ENCODE data around the gene CTSW.

Gene CTSW

GRCh38 chr11:65906602-65907001 lies 27.0 kb downstream of the CTSW start:
- DNase-seq, result no peak

GRCh38 chr11:65907878-65908277 lies 28.2 kb downstream of the CTSW start:
- DNase-seq, result no peak

- DNase-seq, result peak; percentile 37
Measured at GRCh38 chr11:65911682-65912568, 32.3 kb downstream of the CTSW start.

GRCh38 chr11:65912845-65913244 lies 33.2 kb downstream of the CTSW start:
- DNase-seq, result no peak

GRCh38 chr11:65915101-65915820 lies 35.6 kb downstream of the CTSW start:
- no peak for DNase-seq

GRCh38 chr11:65915821-65916251 lies 36.2 kb downstream of the CTSW start:
- peak; percentile 58 for DNase-seq

- no peak for DNase-seq
Measured at GRCh38 chr11:65916391-65916790, 36.8 kb downstream of the CTSW start.

GRCh38 chr11:65917077-65917433 lies 37.4 kb downstream of the CTSW start:
- no peak for DNase-seq

DNA sequence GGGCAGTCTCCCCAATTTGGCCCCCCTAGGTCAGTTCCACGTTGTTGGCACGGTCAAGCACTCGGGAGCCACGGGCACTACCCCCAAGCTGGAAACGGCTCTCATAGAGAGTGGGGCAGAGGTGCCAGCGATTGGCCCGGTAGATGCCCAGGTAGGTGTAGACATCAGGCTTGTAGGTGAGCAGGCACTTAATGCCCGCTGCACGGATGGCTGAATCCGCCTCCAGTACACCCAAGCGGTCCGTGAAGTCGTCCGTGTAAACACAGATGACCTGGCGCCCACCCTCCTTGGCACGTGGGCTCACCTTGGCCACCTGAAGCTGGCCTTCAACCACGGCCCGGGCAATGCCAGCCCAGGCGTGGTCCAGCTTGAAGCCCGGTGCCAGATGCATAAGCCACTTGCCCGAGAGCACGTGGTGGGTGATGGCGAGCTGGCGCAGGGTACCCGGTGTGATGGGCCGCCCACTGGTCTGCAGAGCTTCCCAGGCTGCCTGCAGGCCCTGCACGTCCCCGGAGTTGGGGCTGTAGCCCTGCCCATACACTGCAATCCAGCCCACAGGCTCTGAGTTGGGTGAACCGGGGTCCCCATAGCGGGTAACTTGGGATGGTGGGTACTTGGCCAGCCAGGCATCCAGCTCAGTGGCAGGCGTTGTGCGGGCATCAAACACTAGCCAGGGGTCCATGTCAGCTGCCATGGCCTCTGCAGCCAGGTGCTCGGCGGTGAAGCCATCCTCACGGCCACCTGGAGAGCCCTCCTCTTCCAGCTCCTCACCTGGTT lies 38.0 kb downstream of the CTSW start:
- no peak for DNase-seq

GRCh38 chr11:65918211-65919140 lies 38.8 kb downstream of the CTSW start, which contains the start of gene C11orf68:
TSS of gene C11orf68 (minus strand) at chr11:65919062. CDS start at chr11:65919031, 31 bp downstream.
- no peak for DNase-seq

DNA sequence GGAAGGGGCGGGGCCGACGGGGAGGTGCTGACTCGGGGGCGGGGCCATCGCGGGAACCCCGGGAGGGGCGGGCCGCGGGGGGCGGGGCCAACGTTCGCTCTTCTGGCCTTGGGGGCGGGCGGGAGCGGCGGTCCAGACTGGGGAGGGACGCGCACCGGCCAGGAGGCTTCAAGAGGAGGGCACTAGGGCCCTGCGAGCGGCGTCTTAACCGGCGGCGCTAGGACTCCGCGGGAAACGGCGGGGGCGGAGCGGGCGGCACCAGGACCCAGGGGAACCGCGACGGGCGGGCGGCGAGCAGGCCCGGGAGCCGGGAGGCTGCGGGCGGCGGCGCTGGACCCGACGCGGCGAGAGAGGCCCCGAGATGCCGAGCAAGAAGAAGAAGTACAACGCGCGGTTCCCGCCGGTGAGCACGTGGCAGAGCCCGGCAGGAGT lies 39.5 kb downstream of the CTSW start, which contains the start of gene DRAP1:
DRAP1 (plus strand) TSS at position 286 of the 432 bp plus-strand sequence; CDS start at position 362, 76 bp downstream.
- peak; percentile 99 for DNase-seq

GRCh38 chr11:65919573-65920371 lies 40.1 kb downstream of the CTSW start:
- peak; percentile 21 for DNase-seq

DNA sequence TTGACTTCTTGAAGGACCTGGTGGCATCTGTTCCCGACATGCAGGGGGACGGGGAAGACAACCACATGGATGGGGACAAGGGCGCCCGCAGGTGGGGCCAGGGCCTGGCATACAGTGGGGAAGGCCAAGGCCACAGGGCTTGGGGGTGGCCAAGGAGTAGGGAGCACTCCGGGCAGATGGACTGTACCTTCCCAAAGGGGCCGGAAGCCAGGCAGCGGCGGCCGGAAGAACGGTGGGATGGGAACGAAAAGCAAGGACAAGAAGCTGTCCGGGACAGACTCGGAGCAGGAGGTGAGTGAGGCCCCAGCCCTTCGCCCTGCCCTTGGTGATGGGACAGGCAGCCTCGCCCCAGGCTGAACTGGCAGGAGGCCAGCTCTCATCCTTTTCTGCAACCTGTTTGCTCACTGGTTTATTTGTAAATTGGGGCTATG lies 40.8 kb downstream of the CTSW start:
- DNase-seq, result no peak

- no peak for DNase-seq
Measured at GRCh38 chr11:65921033-65921555, 41.5 kb downstream of the CTSW start.

GRCh38 chr11:65921876-65922275 lies 42.2 kb downstream of the CTSW start:
- DNase-seq, result no peak

- DNase-seq, result no peak
Measured at GRCh38 chr11:65922565-65922964, 42.9 kb downstream of the CTSW start.

DNA sequence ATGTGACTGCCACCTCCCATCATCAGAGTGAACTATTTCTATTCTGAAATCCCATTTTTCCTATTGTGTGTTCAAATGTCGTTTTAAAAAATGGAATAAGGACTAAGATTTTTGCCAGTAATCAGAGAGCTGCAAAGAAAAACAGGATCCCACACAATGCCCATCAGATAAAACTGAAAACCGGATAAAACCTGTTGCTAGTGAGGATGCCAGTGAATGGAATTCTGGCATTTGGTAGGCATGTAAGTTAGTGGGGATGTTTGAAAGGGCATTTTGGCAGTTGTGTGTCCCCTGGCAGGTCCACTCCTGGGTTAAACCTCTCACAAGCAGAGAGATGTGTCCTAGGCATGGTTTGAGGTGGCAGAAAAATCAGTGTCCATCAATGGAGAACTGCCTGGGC lies 45.8 kb downstream of the CTSW start:
- no peak for DNase-seq

DNA sequence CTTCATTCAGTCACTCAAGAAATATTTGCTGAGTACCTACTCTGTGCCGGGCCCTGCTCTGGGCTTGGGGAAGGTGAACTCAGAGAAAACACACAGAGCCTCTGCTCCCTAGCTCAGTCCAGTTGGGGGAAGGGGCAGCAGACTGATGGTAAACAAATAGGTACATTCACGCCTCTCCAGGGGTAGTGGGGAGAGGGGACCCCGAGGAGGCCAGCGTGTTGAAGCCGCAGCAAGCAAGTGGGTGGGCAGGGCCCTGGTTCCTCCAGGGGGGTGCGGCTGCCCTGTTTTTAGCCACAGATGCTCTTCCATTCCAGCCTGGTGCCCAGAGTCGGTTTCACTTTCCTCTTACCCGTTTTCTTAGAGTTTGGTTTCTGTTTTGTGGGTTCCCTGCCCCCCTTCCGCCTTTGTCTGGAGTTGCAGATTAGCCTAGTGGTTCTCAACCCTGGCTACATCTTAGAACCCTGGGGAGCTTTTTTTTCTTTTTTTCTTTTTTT lies 48.3 kb downstream of the CTSW start:
- peak; percentile 91 for DNase-seq

- DNase-seq, result no peak
Measured at GRCh38 chr11:65928667-65929066, 49.0 kb downstream of the CTSW start.

- DNase-seq, result no peak
Measured at GRCh38 chr11:65931773-65932557, 52.3 kb downstream of the CTSW start.
